Esophagus squamous epithelium (tissue), 4 donors: ENCODE measurements around the gene SHCBP1.

Source experiments
- CTCF ChIP-seq, 6 experiments: fragments of 450-650 bp in 4 of 6; fragments of 200-600 bp in 2 of 6; sonication (generic) in 2 of 6; IDR thresholded peaks; one replicate each; pipeline ENCODE4 v1.5.1; 2016 to 2019; ENCODE audit warnings: antibody characterized with exemption in 6 of 6, mild to moderate bottlenecking in 4 of 6, moderate library complexity in 4 of 6
- POLR2A ChIP-seq, 4 donors: fragments of 450-650 bp; IDR thresholded peaks; one replicate each; pipeline ENCODE4 v1.6.1; 2017; ENCODE audit warnings: antibody characterized with exemption in 4 of 4, mild to moderate bottlenecking in 4 of 4, moderate library complexity in 3 of 4

- TF ChIP-seq CTCF (IDR thresholded peaks at IDR 0.05) (no peak), POLR2A (IDR thresholded peaks at IDR 0.05) (no peak)
These were observed 29.1 kb upstream of the SHCBP1 start for GRCh38 chr16:46650254-46650623.
